Glutamatergic neuron (in vitro differentiated cells): ENCODE measurements around the gene JAGN1. TPM values are rescaled to one million over a fixed set of nuclear protein-coding genes. Genes with fewer than 3 reads are reported as not detected.
"Not testable (repeated sequence)": the region's sequence is repeated elsewhere in the genome, so short reads cannot be mapped to it uniquely, and the experiment has no call there.

Experiments
- DNase-seq: peaks from one replicate; pipeline ENCODE4 v3.0.0; 2022
- H3K27ac Mint-ChIP-seq: one replicate; pipeline ENCODE4 v1.8.0; 2020; ENCODE audit warnings: mild to moderate bottlenecking, mixed read lengths, inconsistent platforms; ENCODE audit not compliant: unreplicated experiment
- H3K27me3 Mint-ChIP-seq: one replicate; pipeline ENCODE4 v1.8.0; 2020; ENCODE audit warnings: mild to moderate bottlenecking, moderate library complexity, mixed read lengths, inconsistent platforms; ENCODE audit not compliant: unreplicated experiment
- H3K36me3 Mint-ChIP-seq: one replicate; pipeline ENCODE4 v1.8.0; 2020; ENCODE audit warnings: mild to moderate bottlenecking, mixed read lengths, inconsistent platforms; ENCODE audit not compliant: unreplicated experiment
- H3K4me1 Mint-ChIP-seq: one replicate; pipeline ENCODE4 v1.8.0; 2020; ENCODE audit warnings: mild to moderate bottlenecking, low read depth, mixed read lengths, inconsistent platforms; ENCODE audit not compliant: unreplicated experiment
- H3K4me3 Mint-ChIP-seq: one replicate; pipeline ENCODE4 v1.8.0; 2020; ENCODE audit warnings: mild to moderate bottlenecking, mixed read lengths, inconsistent platforms; ENCODE audit not compliant: unreplicated experiment
- H3K9me3 Mint-ChIP-seq: one replicate; pipeline ENCODE4 v1.8.0; 2020; ENCODE audit warnings: mild to moderate bottlenecking, moderate library complexity, mixed read lengths, inconsistent platforms; ENCODE audit not compliant: unreplicated experiment
- CTCF ChIP-seq: fragments of 200-600 bp; sonication (generic); IDR thresholded peaks from one replicate; pipeline ENCODE4 v1.5.0; 2021; ENCODE audit not compliant: partially characterized antibody, unreplicated experiment
- total RNA-seq: library from RNA; stranded (reverse); fragmentation: NEBNext Ultra II Directional; extraction: Animal tissue kit (Norgen Biotek cat#: 25700); gene quantifications from one replicate; pipeline ENCODE4 v1.2.1, GENCODE V29; 2021; ENCODE audit not compliant: unreplicated experiment

The JAGN1 gene
- total RNA-seq, 1 donor from 2014 or later, result 37.8 TPM

GRCh38 chr3:9846931-9847488 is 43.4 kb upstream of the JAGN1 start:
- H3K4me1 Mint-ChIP-seq, result peaks cover 48% of the 10 kb centered on the region
- peak overlapping the region; percentile 96 for H3K27ac Mint-ChIP-seq
- no peak for DNase-seq
- peak; percentile 13 for TF ChIP-seq CTCF
- H3K27me3 Mint-ChIP-seq, result peaks cover 6% of the 10 kb centered on the region
- no peak overlapping the region for H3K4me3 Mint-ChIP-seq
- H3K36me3 Mint-ChIP-seq, result peaks cover 2% of the 10 kb centered on the region
- H3K9me3 Mint-ChIP-seq, result peaks cover 2% of the 10 kb centered on the region

- Mint-ChIP-seq H3K4me3 (peak overlapping the region; percentile 53), H3K27ac (peak overlapping the region; percentile 96), H3K4me1 (peaks cover 50% of the 10 kb centered on the region)
- H3K9me3 Mint-ChIP-seq, H3K36me3 Mint-ChIP-seq, H3K27me3 Mint-ChIP-seq, DNase-seq: not testable (repeated sequence)
These were observed 42.5 kb upstream of the JAGN1 start for GRCh38 chr3:9847870-9848269.

- H3K27me3 Mint-ChIP-seq, H3K36me3 Mint-ChIP-seq, DNase-seq, H3K9me3 Mint-ChIP-seq: not testable (repeated sequence)
- peak overlapping the region; percentile 96 for H3K27ac Mint-ChIP-seq
- peak; percentile 58 for TF ChIP-seq CTCF
- peaks cover 59% of the 10 kb centered on the region for H3K4me1 Mint-ChIP-seq
- H3K4me3 Mint-ChIP-seq, result peak overlapping the region; percentile 53
These were observed 41.5 kb upstream of the JAGN1 start for GRCh38 chr3:9848860-9849259.

- H3K4me3 Mint-ChIP-seq, DNase-seq, H3K27ac Mint-ChIP-seq, H3K36me3 Mint-ChIP-seq: not testable (repeated sequence)
- Mint-ChIP-seq H3K27me3 (peaks cover 11% of the 10 kb centered on the region), H3K4me1 (peaks cover 82% of the 10 kb centered on the region), H3K9me3 (peaks cover 11% of the 10 kb centered on the region)
These were observed 39.0 kb upstream of the JAGN1 start for GRCh38 chr3:9851383-9851782.

GRCh38 chr3:9851926-9852325 is 38.5 kb upstream of the JAGN1 start:
- H3K4me3 Mint-ChIP-seq, H3K36me3 Mint-ChIP-seq, DNase-seq: not testable (repeated sequence)
- Mint-ChIP-seq H3K27ac (peak overlapping the region; percentile 43), H3K4me1 (peaks cover 82% of the 10 kb centered on the region), H3K27me3 (peaks cover 11% of the 10 kb centered on the region), H3K9me3 (peaks cover 11% of the 10 kb centered on the region)

GRCh38 chr3:9852528-9852927 is 37.9 kb upstream of the JAGN1 start:
- H3K9me3 Mint-ChIP-seq, result peaks cover 11% of the 10 kb centered on the region
- H3K27ac Mint-ChIP-seq, result no peak overlapping the region
- H3K36me3 Mint-ChIP-seq, result no peaks in the 10 kb centered on the region
- H3K4me3 Mint-ChIP-seq, result no peak overlapping the region
- H3K4me1 Mint-ChIP-seq, result peaks cover 79% of the 10 kb centered on the region
- H3K27me3 Mint-ChIP-seq, result peaks cover 11% of the 10 kb centered on the region
- no peak for TF ChIP-seq CTCF
- DNase-seq, result no peak

- H3K4me1 Mint-ChIP-seq, result peaks cover 73% of the 10 kb centered on the region
- DNase-seq, result peak; percentile 33
- not testable (repeated sequence) for H3K9me3 Mint-ChIP-seq, H3K36me3 Mint-ChIP-seq
- H3K27ac Mint-ChIP-seq, result peak overlapping the region; percentile 99
- peaks cover 14% of the 10 kb centered on the region for H3K27me3 Mint-ChIP-seq
- peak overlapping the region; percentile 85 for H3K4me3 Mint-ChIP-seq
These were observed 36.0 kb upstream of the JAGN1 start for GRCh38 chr3:9854291-9854940.
